GM10266 (cell line): ENCODE data around the gene HDAC11.

Experiments used
- DNase-seq: peaks from one replicate; pipeline ENCODE4 v3.0.0; 2012; ENCODE audit errors: extremely low spot score
- CTCF ChIP-seq: IDR thresholded peaks from 2 replicates; pipeline ENCODE4 v1.5.1; 2012; ENCODE audit warnings: mild to moderate bottlenecking, low read depth; ENCODE audit not compliant: control insufficient read depth, insufficient read depth; ENCODE audit errors: missing control alignments

The HDAC11 gene

DNA sequence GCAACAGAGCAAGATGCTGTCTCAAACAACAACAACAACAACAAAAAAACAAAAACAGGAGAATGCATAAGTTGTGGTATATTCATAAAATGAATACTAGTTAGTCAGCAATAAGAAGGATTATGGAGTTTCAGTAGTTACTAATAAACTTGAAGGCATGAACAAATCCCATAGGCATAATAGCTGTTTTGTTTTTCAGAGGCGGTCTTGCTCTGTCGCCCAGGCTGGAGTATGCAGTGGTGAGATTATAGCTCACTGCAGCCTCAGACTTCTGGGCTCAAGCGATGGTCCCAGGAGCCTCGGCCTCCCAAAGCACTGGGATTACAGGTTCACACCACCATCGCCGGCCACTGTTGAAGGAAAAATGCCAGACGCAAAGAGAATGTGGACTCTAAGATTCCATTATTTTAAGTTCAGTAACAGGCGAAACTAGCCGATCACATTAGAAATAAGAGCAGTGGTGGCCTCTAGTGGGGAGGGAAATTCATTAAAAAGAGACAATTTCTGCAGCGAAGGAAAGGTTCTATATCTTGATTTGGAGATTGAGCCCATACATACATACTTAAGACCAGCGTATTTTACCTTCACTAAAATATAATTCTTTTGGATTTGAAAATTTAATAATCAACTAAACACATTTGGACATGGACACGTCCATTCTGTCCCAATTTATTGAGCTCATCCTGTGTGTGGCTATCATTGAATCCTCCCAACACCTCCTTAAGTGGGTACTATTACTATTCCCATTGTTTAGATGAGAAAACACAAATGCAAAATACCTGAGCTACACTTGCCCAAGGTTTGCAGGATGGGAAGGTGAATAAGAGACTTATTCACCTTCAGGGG is 27.4 kb upstream of the HDAC11 start:
- DNase-seq: peak; percentile 51

GRCh38 chr3:13455644-13456043 is 24.5 kb upstream of the HDAC11 start:
- no peak for DNase-seq
- TF ChIP-seq CTCF: no peak

More for the DNA sequence above, 27.4 kb upstream of the HDAC11 start:
- TF ChIP-seq CTCF: peak; percentile 76

- TF ChIP-seq CTCF: no peak
- no peak for DNase-seq
Observed at GRCh38 chr3:13457593-13457992, 22.5 kb upstream of the HDAC11 start.

DNA sequence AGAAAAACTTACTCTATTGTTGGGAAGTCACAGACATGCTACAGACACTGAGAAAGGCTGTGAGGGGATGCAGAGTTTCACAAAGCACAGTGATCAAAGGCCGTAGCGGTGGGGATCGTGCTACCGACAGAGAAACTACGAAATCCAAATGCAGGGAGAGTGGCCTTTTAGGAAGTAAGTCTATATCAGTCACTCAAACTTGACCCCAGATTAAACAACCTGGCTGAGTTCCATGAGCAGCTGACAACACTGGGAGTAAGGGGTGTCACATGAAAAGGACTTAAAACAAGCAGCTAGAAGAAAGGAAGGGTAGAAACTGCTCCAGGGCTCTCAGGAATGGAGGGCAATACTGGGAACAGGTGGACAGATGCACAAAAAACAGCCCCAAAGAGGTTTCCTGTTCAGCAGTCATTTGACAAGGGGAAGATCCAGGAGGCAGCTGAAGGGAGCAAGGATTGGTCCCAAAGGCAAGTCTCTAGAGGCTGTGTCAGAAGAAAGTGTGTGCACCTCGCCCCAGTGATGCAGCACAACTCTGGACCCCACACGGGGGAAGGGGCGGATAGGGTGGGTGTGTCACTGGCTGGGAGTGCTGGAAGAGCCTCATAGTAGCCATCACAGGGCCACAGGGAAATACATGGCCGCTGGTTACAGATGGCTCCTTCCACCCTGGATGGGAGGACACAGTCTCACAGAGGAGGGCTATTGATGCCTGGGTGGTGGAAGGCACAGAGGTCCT is 20.3 kb upstream of the HDAC11 start:
- no peak for TF ChIP-seq CTCF
- no peak for DNase-seq

DNA sequence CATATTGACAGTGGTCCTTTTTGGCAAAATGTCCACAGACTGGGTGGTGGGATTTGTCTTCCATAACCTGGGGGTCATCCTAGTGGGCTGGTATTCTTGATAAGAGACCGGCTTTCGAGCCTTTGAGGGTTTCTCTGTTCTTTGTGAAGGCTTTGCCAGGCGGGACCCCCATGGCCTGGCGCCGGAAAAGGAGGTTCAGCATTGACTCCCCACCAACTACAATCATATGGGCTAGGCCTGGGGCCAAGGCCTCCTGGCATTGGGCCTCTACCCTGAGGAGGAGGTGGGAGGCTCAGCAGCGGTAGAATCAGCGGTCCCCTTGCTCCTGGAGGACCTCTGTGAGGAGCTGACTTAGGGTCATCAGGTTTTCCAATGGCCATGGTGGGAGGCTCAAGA is 19.8 kb upstream of the HDAC11 start:
- no peak for TF ChIP-seq CTCF
- DNase-seq: no peak

GRCh38 chr3:13461169-13462124 is 18.7 kb upstream of the HDAC11 start:
- peak; percentile 86 for TF ChIP-seq CTCF
- DNase-seq: peak; percentile 72
